Epithelial cell of esophagus (primary cell): ENCODE measurements around the gene PLEKHA7.

Experiments
- DNase-seq: peaks from one replicate; pipeline ENCODE4 v3.0.0; 2010; ENCODE audit warnings: low read depth
- H3K4me3 ChIP-seq: 2 replicates; pipeline ENCODE4 v1.5.1; 2011; ENCODE audit warnings: mild to moderate bottlenecking, low read length, control low read depth
- TF ChIP-seq, protein P1 (sequence below): IDR thresholded peaks from 2 replicates; pipeline ENCODE4 v1.5.1; 2011; ENCODE audit warnings: low read depth, mild to moderate bottlenecking, low read length, control low read depth, inconsistent platforms; ENCODE audit not compliant: insufficient read depth; ENCODE audit errors: missing control alignments

Gene PLEKHA7

DNA sequence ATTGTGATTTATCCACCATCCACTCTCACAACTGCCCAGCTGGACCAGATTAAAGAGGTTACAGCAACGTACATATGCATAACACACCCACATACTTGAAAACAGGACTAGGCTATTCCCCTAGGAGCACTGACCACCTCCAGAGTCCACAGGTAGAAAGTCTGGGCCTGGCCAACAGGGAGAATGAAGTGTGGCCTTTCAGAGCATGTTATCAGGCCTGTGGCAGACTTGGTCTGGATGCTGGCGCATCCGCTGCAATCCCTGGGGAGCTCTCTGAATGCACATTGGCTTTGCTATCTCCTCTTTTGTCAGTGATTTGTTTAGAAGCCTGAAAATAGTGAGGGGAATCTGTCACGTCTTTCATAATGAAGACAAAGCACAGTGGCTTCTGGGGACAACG, 189.1 kb downstream of the PLEKHA7 start:
- no peak for DNase-seq
- H3K4me3 ChIP-seq: no peak overlapping the region
- TF ChIP-seq, protein P1, sequence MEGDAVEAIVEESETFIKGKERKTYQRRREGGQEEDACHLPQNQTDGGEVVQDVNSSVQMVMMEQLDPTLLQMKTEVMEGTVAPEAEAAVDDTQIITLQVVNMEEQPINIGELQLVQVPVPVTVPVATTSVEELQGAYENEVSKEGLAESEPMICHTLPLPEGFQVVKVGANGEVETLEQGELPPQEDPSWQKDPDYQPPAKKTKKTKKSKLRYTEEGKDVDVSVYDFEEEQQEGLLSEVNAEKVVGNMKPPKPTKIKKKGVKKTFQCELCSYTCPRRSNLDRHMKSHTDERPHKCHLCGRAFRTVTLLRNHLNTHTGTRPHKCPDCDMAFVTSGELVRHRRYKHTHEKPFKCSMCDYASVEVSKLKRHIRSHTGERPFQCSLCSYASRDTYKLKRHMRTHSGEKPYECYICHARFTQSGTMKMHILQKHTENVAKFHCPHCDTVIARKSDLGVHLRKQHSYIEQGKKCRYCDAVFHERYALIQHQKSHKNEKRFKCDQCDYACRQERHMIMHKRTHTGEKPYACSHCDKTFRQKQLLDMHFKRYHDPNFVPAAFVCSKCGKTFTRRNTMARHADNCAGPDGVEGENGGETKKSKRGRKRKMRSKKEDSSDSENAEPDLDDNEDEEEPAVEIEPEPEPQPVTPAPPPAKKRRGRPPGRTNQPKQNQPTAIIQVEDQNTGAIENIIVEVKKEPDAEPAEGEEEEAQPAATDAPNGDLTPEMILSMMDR: no peak

DNA sequence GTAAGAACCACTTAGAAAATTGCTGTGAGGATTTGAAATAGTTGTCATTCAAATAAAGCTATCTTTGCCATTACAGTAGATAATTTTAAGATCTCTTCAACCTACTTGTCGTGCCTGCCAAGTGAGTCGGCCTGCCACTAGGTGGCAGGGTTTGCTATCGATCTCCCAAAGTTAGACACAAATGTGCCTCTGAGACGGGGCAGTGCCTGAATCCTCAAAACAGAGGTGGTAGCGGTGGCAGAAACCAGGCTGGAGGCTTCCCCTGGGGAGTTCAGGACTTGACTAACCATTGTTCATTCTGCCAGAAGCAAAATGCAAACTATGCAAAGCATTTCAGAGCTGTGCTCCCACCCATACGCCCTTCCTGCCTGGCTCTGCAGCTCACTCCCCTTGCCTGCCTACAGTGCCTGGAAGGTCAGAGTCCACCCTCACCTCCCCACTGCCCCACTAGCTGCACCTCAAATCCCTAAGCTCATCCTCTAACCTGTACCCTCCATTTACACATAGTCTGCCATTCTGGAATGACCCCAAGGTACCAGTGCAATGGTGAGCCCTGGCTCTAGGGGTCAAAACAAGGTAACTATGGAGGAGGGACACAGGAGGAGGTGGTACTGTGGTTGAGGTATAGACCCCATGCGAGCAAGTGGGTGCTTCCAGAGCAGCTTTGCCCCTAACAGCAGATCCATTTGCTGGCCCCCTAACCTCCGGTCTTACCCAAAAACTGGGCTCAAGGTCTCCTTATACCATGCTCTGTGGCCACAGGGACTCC, 193.7 kb downstream of the PLEKHA7 start:
- no peak overlapping the region for H3K4me3 ChIP-seq
- peak; percentile 85 for DNase-seq
- TF ChIP-seq, protein P1: peak; percentile 90

DNA sequence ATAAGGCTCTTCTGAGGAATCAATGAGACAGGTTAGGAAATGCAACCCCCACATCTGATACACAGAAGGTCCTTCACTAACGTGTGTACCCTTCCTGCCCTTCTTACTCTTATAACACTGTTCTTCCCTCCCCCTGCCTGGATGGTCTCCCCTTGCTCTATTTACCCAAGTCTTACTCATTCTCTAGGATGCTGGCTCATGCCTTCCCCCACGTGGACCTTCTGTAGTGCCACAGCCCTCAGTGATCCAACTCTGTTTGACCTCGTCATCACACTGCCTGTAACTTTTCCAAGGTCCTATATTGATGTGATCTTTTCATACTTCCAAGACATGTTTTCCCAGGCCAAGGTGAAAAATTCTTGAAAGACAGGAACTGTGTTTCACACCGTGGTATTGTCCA, 195.9 kb downstream of the PLEKHA7 start:
- no peak overlapping the region for H3K4me3 ChIP-seq
- DNase-seq: peak; percentile 39
- TF ChIP-seq, protein P1: no peak

DNA sequence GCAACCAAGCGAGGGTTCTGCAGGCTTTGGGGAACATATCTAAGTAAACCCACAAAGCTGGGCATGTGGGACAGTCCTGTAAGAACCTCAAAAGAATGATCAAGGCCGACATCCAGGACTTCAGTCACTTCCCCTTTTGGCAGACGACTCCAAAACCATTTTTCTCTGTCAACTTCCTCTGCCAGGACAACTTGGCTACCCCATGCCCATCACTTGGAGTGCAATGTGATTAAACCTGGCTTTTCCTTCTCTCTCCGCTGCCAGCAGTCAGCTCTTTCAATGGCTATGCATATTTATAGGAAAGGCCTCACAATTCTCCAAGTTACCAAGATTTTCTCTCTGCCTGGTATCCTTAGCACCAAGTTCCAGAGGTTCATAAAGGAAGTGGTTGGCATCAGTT, 196.9 kb downstream of the PLEKHA7 start:
- no peak for DNase-seq
- TF ChIP-seq, protein P1: no peak
- H3K4me3 ChIP-seq: no peak overlapping the region

DNA sequence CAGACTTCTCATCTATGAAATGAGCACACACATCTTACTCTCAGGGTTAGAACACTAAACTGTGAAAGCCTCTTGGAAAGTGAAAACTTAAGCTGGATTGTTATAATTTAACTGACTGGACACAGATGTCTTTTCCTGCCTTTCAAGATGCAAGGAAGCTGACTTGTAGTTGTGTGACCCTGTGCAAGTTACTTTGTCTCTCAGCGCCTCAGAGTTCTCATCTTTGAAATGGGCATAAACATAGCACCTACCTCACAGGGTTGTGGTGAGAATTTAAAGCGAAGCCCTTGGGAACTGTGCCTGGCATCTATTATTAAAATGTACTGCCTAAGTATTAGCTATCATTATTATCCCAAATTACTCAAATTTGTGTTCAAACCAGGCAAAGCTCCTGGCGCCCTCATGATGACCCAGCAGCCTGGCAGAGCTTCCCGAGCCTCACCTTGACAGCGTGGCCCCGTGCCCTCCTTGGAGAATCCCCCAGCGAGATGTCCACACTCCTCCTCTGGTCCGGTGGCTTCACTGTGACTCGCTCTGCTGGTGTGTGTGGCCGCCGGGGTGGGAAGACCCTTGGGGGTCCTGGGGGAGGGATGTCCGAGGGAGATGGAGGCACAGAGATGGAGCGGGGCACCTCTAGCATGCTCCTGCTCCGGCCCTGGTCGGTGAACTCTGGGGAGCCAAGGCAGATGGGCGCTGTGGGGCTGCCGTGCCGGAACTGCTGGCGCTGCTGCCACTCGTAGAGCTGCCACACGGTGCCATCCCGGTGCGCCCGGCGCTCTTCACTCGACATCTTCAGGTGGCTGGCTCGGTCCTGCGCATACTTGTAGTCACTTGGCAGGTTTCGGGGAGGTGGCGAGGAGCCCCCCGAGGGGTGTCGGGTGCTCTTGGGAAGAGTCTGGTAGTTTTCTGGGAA, 197.6 kb downstream of the PLEKHA7 start:
- TF ChIP-seq, protein P1: no peak
- DNase-seq: no peak
- no peak overlapping the region for H3K4me3 ChIP-seq

DNA sequence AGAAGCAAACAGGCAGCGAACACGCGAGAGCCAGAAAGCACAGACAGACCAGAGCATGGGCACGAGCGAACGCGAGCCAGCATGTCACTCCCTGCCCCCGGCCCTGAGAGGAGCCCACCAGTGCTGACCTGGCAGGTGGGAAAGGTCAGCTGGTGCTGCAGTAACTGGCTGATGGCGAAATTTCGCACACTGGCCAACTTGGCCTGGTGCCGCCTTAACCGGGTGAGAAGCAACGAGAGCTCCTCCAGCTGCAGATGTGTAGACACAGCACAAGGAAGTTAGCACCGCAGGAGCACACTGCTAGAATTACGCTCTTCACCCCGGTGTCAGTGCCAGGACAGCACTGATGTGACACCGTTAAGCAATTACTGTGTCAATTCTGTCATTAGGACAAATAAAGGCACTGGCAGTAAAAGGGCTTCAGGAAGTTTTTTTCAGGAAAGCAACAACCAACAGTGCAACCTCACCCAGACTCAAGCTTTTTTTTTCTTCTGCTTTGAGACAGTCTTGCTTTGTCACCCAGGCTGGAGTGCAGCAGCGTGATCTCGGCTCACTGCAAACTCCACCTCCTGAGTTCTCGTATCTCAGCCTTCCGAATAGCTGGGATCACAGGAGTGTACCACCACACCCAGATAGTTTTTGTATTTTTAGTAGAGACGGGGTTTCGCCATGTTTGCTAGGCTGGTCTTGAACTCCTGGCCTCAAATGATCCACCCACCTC, 199.0 kb downstream of the PLEKHA7 start:
- H3K4me3 ChIP-seq: no peak overlapping the region
- no peak for DNase-seq
- TF ChIP-seq, protein P1: peak; percentile 4
